ENCODE data around the gene PTPRT. TPM values are rescaled to one million over a fixed set of nuclear protein-coding genes. Genes with fewer than 3 reads are reported as not detected.

The PTPRT gene
- total RNA-seq, 1 donor from 2014 or later, result not detected

DNA sequence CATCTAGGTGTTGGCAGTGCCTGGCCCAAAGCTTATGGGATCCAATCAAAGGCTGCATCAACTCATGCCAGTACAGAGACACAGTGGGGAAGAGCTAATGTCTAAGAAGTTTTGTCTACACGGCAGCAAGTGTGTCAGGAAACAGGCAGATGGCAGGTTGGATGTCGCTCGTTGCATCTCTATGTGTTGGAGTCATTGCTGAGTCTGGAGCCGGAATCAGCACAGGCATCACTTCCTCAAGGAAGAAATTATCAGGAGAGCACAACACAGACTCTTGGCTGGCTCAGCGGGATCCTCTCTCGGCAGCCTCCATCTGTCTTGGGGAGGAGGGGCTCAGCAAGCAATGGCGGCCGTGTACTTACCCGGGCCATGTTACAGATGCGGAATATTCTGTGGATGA lies 1104.3 kb downstream of the PTPRT start:
- no peaks in the 10 kb centered on the region for H3K27me3 Mint-ChIP-seq (ENCODE audit: unreplicated experiment)
- DNase-seq (ENCODE audit: extremely low spot score, unreplicated experiment), result no peak
- TF ChIP-seq, protein P1, sequence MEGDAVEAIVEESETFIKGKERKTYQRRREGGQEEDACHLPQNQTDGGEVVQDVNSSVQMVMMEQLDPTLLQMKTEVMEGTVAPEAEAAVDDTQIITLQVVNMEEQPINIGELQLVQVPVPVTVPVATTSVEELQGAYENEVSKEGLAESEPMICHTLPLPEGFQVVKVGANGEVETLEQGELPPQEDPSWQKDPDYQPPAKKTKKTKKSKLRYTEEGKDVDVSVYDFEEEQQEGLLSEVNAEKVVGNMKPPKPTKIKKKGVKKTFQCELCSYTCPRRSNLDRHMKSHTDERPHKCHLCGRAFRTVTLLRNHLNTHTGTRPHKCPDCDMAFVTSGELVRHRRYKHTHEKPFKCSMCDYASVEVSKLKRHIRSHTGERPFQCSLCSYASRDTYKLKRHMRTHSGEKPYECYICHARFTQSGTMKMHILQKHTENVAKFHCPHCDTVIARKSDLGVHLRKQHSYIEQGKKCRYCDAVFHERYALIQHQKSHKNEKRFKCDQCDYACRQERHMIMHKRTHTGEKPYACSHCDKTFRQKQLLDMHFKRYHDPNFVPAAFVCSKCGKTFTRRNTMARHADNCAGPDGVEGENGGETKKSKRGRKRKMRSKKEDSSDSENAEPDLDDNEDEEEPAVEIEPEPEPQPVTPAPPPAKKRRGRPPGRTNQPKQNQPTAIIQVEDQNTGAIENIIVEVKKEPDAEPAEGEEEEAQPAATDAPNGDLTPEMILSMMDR (IDR thresholded peaks at IDR 0.05), result no peak
- no peak overlapping the region for H3K4me3 Mint-ChIP-seq (ENCODE audit: unreplicated experiment)
- H3K27ac Mint-ChIP-seq (ENCODE audit: unreplicated experiment), result no peak overlapping the region
- no peaks in the 10 kb centered on the region for H3K4me1 Mint-ChIP-seq (ENCODE audit: unreplicated experiment)
- peaks cover 2% of the 10 kb centered on the region for H3K36me3 Mint-ChIP-seq (ENCODE audit: unreplicated experiment)
- H3K9me3 Mint-ChIP-seq (ENCODE audit: unreplicated experiment), result peaks cover 22% of the 10 kb centered on the region

DNA sequence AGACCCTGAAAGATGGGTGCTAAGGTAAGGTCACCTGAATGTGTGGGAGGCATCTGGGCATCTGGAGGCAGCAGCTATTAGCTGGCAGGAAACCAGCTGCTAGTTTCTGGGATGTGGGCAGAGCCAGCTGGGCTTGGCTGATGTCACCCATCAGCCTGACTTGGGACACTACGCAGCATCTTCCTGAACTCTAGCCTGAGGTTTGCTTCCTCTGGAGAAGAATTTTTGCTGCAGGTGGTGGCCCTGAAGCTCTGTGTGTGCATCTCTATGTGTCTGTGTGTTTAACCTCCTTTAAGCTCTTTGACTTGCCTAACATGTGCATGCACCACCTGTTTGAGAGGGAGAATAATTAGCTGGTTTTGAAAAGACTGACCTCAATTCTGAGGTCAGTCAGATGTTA lies 1106.4 kb downstream of the PTPRT start:
- TF ChIP-seq, protein P1 (IDR thresholded peaks at IDR 0.05), result no peak
- Mint-ChIP-seq H3K27me3 (ENCODE audit: unreplicated experiment) (no peaks in the 10 kb centered on the region), H3K4me3 (ENCODE audit: unreplicated experiment) (no peak overlapping the region), H3K27ac (ENCODE audit: unreplicated experiment) (no peak overlapping the region), H3K4me1 (ENCODE audit: unreplicated experiment) (no peaks in the 10 kb centered on the region), H3K36me3 (ENCODE audit: unreplicated experiment) (peaks cover 2% of the 10 kb centered on the region), H3K9me3 (ENCODE audit: unreplicated experiment) (peaks cover 30% of the 10 kb centered on the region)
- no peak for DNase-seq (ENCODE audit: extremely low spot score, unreplicated experiment)

DNA sequence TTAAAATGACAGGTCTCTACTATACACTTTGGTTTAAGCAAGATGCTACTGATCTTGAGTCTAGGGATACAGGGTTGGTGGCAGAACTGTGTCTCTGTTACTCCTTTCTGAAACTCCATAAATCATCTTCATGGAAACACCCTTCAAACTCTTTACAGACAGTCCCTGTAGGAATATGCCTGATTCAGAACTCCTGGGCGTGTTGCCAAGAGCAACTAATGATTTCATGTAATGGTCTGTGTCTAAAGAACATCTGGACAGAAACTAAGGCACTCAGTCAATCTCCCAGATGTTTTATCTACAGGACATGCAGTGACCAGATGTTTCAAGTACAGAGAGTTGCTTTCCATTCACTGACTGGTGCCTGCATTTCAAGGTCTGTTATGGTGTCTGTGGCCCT lies 1107.1 kb downstream of the PTPRT start:
- Mint-ChIP-seq H3K4me3 (ENCODE audit: unreplicated experiment) (no peak overlapping the region), H3K9me3 (ENCODE audit: unreplicated experiment) (peaks cover 31% of the 10 kb centered on the region), H3K27ac (ENCODE audit: unreplicated experiment) (no peak overlapping the region), H3K4me1 (ENCODE audit: unreplicated experiment) (no peaks in the 10 kb centered on the region), H3K36me3 (ENCODE audit: unreplicated experiment) (peaks cover 2% of the 10 kb centered on the region), H3K27me3 (ENCODE audit: unreplicated experiment) (no peaks in the 10 kb centered on the region)
- TF ChIP-seq, protein P1 (IDR thresholded peaks at IDR 0.05), result no peak
- DNase-seq (ENCODE audit: extremely low spot score, unreplicated experiment), result no peak

DNA sequence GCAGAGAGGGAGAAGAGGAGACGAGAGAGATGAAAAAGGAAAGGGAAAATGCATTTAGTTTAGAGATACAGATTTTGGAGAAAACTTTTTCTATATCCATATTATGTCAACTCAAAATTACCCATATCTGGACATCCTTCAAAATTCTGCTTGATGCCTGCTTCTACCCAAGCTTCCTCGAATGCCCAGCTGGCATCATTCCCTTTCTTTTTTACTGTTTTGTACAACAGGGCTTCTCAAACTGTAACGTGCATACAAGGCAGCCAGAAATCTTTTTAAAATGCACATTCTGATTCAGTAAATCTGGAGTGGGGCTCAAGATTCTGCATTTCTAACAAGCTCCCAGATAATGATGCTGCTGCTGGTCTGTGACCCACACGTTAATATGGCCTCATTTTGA lies 1108.8 kb downstream of the PTPRT start:
- no peaks in the 10 kb centered on the region for H3K27me3 Mint-ChIP-seq (ENCODE audit: unreplicated experiment)
- H3K4me1 Mint-ChIP-seq (ENCODE audit: unreplicated experiment), result no peaks in the 10 kb centered on the region
- H3K36me3 Mint-ChIP-seq (ENCODE audit: unreplicated experiment), result peaks cover 2% of the 10 kb centered on the region

DNA sequence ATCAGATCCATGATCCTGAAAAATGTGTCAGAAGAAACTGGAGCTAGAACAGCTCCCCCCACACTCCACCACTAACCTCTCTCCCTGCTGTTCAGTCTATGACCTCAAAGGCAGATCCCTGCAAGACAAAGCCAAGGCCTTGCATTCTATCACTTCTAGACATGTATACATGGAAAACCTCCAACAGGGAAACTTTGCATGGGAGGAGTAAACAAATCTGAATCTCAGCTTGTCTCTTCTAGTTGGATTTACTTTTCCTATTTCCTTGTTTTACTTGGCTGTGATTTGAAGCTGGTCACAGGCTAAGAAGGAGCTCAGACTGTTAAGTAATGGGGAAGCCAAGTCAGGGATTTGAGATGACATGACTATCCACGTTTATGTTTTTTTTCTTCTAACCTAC lies 1114.8 kb downstream of the PTPRT start:
- Mint-ChIP-seq H3K9me3 (ENCODE audit: unreplicated experiment) (peaks cover 35% of the 10 kb centered on the region), H3K4me3 (ENCODE audit: unreplicated experiment) (no peak overlapping the region), H3K27me3 (ENCODE audit: unreplicated experiment) (no peaks in the 10 kb centered on the region), H3K27ac (ENCODE audit: unreplicated experiment) (no peak overlapping the region), H3K4me1 (ENCODE audit: unreplicated experiment) (no peaks in the 10 kb centered on the region), H3K36me3 (ENCODE audit: unreplicated experiment) (no peaks in the 10 kb centered on the region)
- no peak for DNase-seq (ENCODE audit: extremely low spot score, unreplicated experiment)
- TF ChIP-seq, protein P1 (IDR thresholded peaks at IDR 0.05), result no peak

More for the DNA sequence above, 1108.8 kb downstream of the PTPRT start:
- TF ChIP-seq, protein P1 (IDR thresholded peaks at IDR 0.05), result no peak
- Mint-ChIP-seq H3K9me3 (ENCODE audit: unreplicated experiment) (peaks cover 31% of the 10 kb centered on the region), H3K4me3 (ENCODE audit: unreplicated experiment) (no peak overlapping the region), H3K27ac (ENCODE audit: unreplicated experiment) (no peak overlapping the region)
- DNase-seq (ENCODE audit: extremely low spot score, unreplicated experiment), result no peak
